H1 (cell line): ENCODE results near the gene SP1. TPM values are rescaled to one million over a fixed set of nuclear protein-coding genes. Genes with fewer than 3 reads are reported as not detected.

Experiments
- CTCF ChIA-PET: fragments of 300-600 bp; sonication (Branson Sonifier 250); formaldehyde crosslinking; loops from one replicate; lab custom pipeline; 2021; ENCODE audit not compliant: partially characterized antibody; lab: Charles Lee
- POLR2A ChIA-PET: fragments of 300-600 bp; sonication (Branson Sonifier 250); formaldehyde crosslinking; loops from one replicate; lab custom pipeline; 2021; ENCODE audit warnings: inconsistent platforms; ENCODE audit not compliant: partially characterized antibody; lab: Charles Lee
- DNase-seq, 2 experiments: peaks; one replicate each; pipeline versions ENCODE4 v3.0.0 to v3.0.0-alpha.2; 2010 to 2022; ENCODE audit warnings: low spot score in 2 of 2, low read depth in 1 of 2, mixed read lengths in 1 of 2
- FAIRE-seq: peaks from 2 replicates; lab custom pipeline; 2011; peaks lifted over from hg19 to GRCh38; lab: Jason Lieb, UNC
- H2AFZ ChIP-seq: 2 replicates; pipeline ENCODE4 v1.8.1; 2012; ENCODE audit warnings: low read length, inconsistent platforms
- H2AK5ac ChIP-seq: 2 replicates; pipeline ENCODE4 v1.6.1; 2013; ENCODE audit warnings: low read depth, low read length
- H2BK120ac ChIP-seq: replicated peaks from 2 replicates; pipeline ENCODE3; 2013; ENCODE audit warnings: low read depth, low read length, inconsistent platforms
- H2BK12ac ChIP-seq: 2 replicates; pipeline ENCODE4 v1.6.1; 2013; ENCODE audit warnings: low read depth, low read length
- H2BK15ac ChIP-seq: 2 replicates; pipeline ENCODE4 v1.6.1; 2013; ENCODE audit warnings: low read length
- H2BK20ac ChIP-seq: 2 replicates; pipeline ENCODE4 v1.6.1; 2013; ENCODE audit warnings: low read length
- H2BK5ac ChIP-seq: 2 replicates; pipeline ENCODE4 v1.6.1; 2013; ENCODE audit warnings: low read depth, low read length
- H3K14ac ChIP-seq: 2 replicates; pipeline ENCODE4 v1.6.1; 2013; ENCODE audit warnings: inconsistent platforms; ENCODE audit not compliant: insufficient read length
- H3K18ac ChIP-seq: 2 replicates; pipeline ENCODE4 v1.6.1; 2013; ENCODE audit warnings: low read length; ENCODE audit errors: extremely low read depth
- H3K23ac ChIP-seq: 2 replicates; pipeline ENCODE4 v1.6.1; 2013; ENCODE audit warnings: inconsistent platforms; ENCODE audit not compliant: insufficient read length
- H3K23me2 ChIP-seq: 2 replicates; pipeline ENCODE4 v1.6.1; 2013; ENCODE audit warnings: low read depth, low read length
- H3K27ac ChIP-seq: 2 replicates; pipeline ENCODE4 v1.6.1; 2011; ENCODE audit warnings: low read depth, low read length, inconsistent platforms
- H3K27me3 ChIP-seq, 4 experiments: replicated peaks in 1 of 4; 1 replicate in 1 of 4; 2 replicates in 3 of 4; pipeline versions ENCODE4 v1.6.1 to v1.8.1; 2011 to 2013; ENCODE audit warnings: low read length in 3 of 4, mild to moderate bottlenecking in 3 of 4, inconsistent platforms in 2 of 4, mixed read lengths in 2 of 4, moderate library complexity in 1 of 4; ENCODE audit not compliant: control insufficient read depth in 3 of 4, insufficient read depth in 3 of 4; ENCODE audit errors: extremely low read depth in 1 of 4
- H3K36me3 ChIP-seq, 4 experiments: 2 replicates each; pipeline versions ENCODE4 v1.6.1 to v1.8.1; 2011 to 2013; ENCODE audit warnings: mild to moderate bottlenecking in 4 of 4, low read length in 3 of 4, moderate library complexity in 2 of 4, control low read depth in 1 of 4, inconsistent platforms in 1 of 4; ENCODE audit not compliant: insufficient read depth in 4 of 4, control insufficient read depth in 2 of 4
- H3K4ac ChIP-seq: replicated peaks from 2 replicates; pipeline ENCODE3; 2013; ENCODE audit warnings: low read length, low read depth, mixed read lengths, inconsistent platforms; ENCODE audit not compliant: insufficient read length
- H3K4me1 ChIP-seq, 4 experiments: replicated peaks in 1 of 4; 1 replicate in 1 of 4; 2 replicates in 3 of 4; pipeline versions ENCODE4 v1.6.1 to v1.8.1; 2011 to 2013; ENCODE audit warnings: low read length in 3 of 4, inconsistent platforms in 2 of 4, mixed read lengths in 1 of 4; ENCODE audit not compliant: insufficient read depth in 4 of 4, control insufficient read depth in 3 of 4
- H3K4me2 ChIP-seq, 2 experiments: 2 replicates each; pipeline versions ENCODE4 v1.6.1 to v1.8.1; 2011 to 2013; ENCODE audit warnings: low read depth in 2 of 2, low read length in 2 of 2, control low read depth in 1 of 2, inconsistent platforms in 1 of 2, mild to moderate bottlenecking in 1 of 2; ENCODE audit not compliant: insufficient read depth in 1 of 2
- H3K4me3 ChIP-seq, 4 experiments: fragments of 200-600, 300-600 bp in 1 of 4; sonication (generic), shearing (Covaris generic), sonication (Bioruptor Twin) in 1 of 4; 2 replicates each; pipeline versions ENCODE4 v1.5.1 to v1.8.1; 2011 to 2016; ENCODE audit warnings: low read length in 4 of 4, low read depth in 3 of 4, control low read depth in 2 of 4, inconsistent platforms in 2 of 4, mild to moderate bottlenecking in 2 of 4, mixed read lengths in 1 of 4, moderate library complexity in 1 of 4; ENCODE audit not compliant: insufficient read depth in 2 of 4; ENCODE audit errors: extremely low read depth in 1 of 4
- H3K56ac ChIP-seq: replicated peaks from 2 replicates; pipeline ENCODE3; 2013; ENCODE audit warnings: low read depth, mild to moderate bottlenecking, mixed read lengths, low read length, inconsistent platforms; ENCODE audit not compliant: insufficient read length
- H3K79me1 ChIP-seq: 2 replicates; pipeline ENCODE4 v1.6.1; 2013; ENCODE audit warnings: low read depth, low read length, control low read depth
- H3K79me2 ChIP-seq, 2 experiments: 2 replicates each; pipeline versions ENCODE4 v1.6.1 to v1.8.1; 2012 to 2013; ENCODE audit warnings: low read length in 2 of 2, mild to moderate bottlenecking in 2 of 2, inconsistent platforms in 1 of 2; ENCODE audit not compliant: insufficient read depth in 2 of 2, control insufficient read depth in 1 of 2
- H3K9ac ChIP-seq, 4 experiments: replicated peaks in 1 of 4; 1 replicate in 1 of 4; 2 replicates in 3 of 4; pipeline versions ENCODE4 v1.6.1 to v1.8.1; 2011 to 2013; ENCODE audit warnings: low read depth in 3 of 4, low read length in 3 of 4, control low read depth in 2 of 4, mild to moderate bottlenecking in 2 of 4, moderate library complexity in 2 of 4, inconsistent platforms in 1 of 4; ENCODE audit errors: extremely low read depth in 1 of 4
- H3K9me3 ChIP-seq, 2 experiments: 2 replicates each; pipeline versions ENCODE4 v1.6.1 to v1.8.1; 2012 to 2013; ENCODE audit warnings: mild to moderate bottlenecking in 2 of 2, moderate library complexity in 2 of 2, control low read depth in 1 of 2, inconsistent platforms in 1 of 2, low read depth in 1 of 2, low read length in 1 of 2, mixed read lengths in 1 of 2; ENCODE audit not compliant: insufficient read depth in 2 of 2
- H4K20me1 ChIP-seq, 2 experiments: replicated peaks in 1 of 2; 2 replicates each; pipeline versions ENCODE3 to v1.8.1; 2011 to 2013; ENCODE audit warnings: inconsistent platforms in 2 of 2, low read length in 2 of 2, mild to moderate bottlenecking in 1 of 2; ENCODE audit not compliant: insufficient read depth in 2 of 2, control insufficient read depth in 1 of 2
- H4K5ac ChIP-seq: 2 replicates; pipeline ENCODE4 v1.6.1; 2013; ENCODE audit warnings: low read length, low read depth, mixed read lengths, inconsistent platforms; ENCODE audit not compliant: insufficient read length
- H4K8ac ChIP-seq: 2 replicates; pipeline ENCODE4 v1.8.0; 2013; ENCODE audit warnings: mild to moderate bottlenecking, moderate library complexity, low read length, inconsistent platforms; ENCODE audit not compliant: insufficient read depth; ENCODE audit errors: extremely low read depth
- H4K91ac ChIP-seq: replicated peaks from 2 replicates; pipeline ENCODE3; 2013; ENCODE audit warnings: low read length, mixed read lengths, inconsistent platforms; ENCODE audit not compliant: insufficient read length
- BCL11A ChIP-seq, 2 experiments: IDR thresholded peaks; one replicate each; pipeline ENCODE4 v1.6.1; 2011; ENCODE audit warnings: low read depth in 2 of 2, low read length in 2 of 2, mild to moderate bottlenecking in 2 of 2
- BRCA1 ChIP-seq: IDR thresholded peaks from 2 replicates; pipeline ENCODE4 v1.6.1; 2012; ENCODE audit warnings: low read depth, low read length, improper control_type of control experiment
- CEBPB ChIP-seq: IDR thresholded peaks from 2 replicates; pipeline ENCODE4 v1.6.1; 2012; ENCODE audit warnings: low read depth, low read length
- CHD1 ChIP-seq: IDR thresholded peaks from 2 replicates; pipeline ENCODE4 v1.6.1; 2012; ENCODE audit warnings: low read depth, low read length, improper control_type of control experiment
- CHD2 ChIP-seq: IDR thresholded peaks from 2 replicates; pipeline ENCODE4 v1.6.1; 2012; ENCODE audit warnings: low read length, improper control_type of control experiment
- EP300 ChIP-seq, 2 experiments: IDR thresholded peaks; 1 replicate in 1 of 2; 2 replicates in 1 of 2; pipeline ENCODE4 v1.6.1; 2011 to 2012; ENCODE audit warnings: low read depth in 2 of 2, low read length in 2 of 2, mild to moderate bottlenecking in 2 of 2, borderline replicate concordance in 1 of 2, inconsistent platforms in 1 of 2, moderate library complexity in 1 of 2
- GABPA ChIP-seq: IDR thresholded peaks from 2 replicates; pipeline ENCODE4 v1.6.1; 2011; ENCODE audit warnings: mild to moderate bottlenecking, low read length, moderate library complexity, borderline replicate concordance; ENCODE audit not compliant: insufficient read depth
- HDAC2 ChIP-seq, 2 experiments: fragments of 300-600 bp in 1 of 2; sonication (generic) in 1 of 2; IDR thresholded peaks; 2 replicates each; pipeline ENCODE4 v1.6.1; 2011 to 2012; ENCODE audit warnings: low read depth in 2 of 2, low read length in 2 of 2, mild to moderate bottlenecking in 2 of 2, moderate library complexity in 2 of 2, borderline replicate concordance in 1 of 2, inconsistent platforms in 1 of 2
- PHF8 ChIP-seq: fragments of 200-600 bp; sonication (generic); conservative IDR thresholded peaks from 2 replicates; pipeline ENCODE4 v1.7.1; 2012; ENCODE audit warnings: low read depth, mild to moderate bottlenecking, inconsistent platforms, low read length, moderate library complexity
- POLR2A ChIP-seq, 2 experiments: IDR thresholded peaks; 1 replicate in 1 of 2; 2 replicates in 1 of 2; pipeline ENCODE4 v1.6.1; 2011; ENCODE audit warnings: low read depth in 2 of 2, low read length in 2 of 2, mild to moderate bottlenecking in 2 of 2; ENCODE audit errors: control extremely low read depth in 1 of 2
- RXRA ChIP-seq: IDR thresholded peaks from 2 replicates; pipeline ENCODE4 v1.6.1; 2011; ENCODE audit warnings: low read depth, mild to moderate bottlenecking, low read length, moderate library complexity; ENCODE audit not compliant: insufficient read depth
- SIRT6 ChIP-seq: IDR thresholded peaks from one replicate; pipeline ENCODE4 v1.7.1; 2012; ENCODE audit warnings: low read length, inconsistent platforms
- SIX5 ChIP-seq: IDR thresholded peaks from 2 replicates; pipeline ENCODE4 v1.6.1; 2011; ENCODE audit warnings: mild to moderate bottlenecking, low read depth, low read length
- TEAD4 ChIP-seq: IDR thresholded peaks from 2 replicates; pipeline ENCODE4 v1.6.1; 2012; ENCODE audit warnings: low read depth, low read length, inconsistent platforms, mixed read lengths
- WGBS, 2 experiments: shearing (Covaris generic) in 1 of 2; methylation state at CpG; one replicate each; pipeline versions ENCODE4 v1.1.6 to v1.1.7; 2013 to 2015; ENCODE audit warnings: low lambda C conversion rate in 2 of 2, mixed read lengths in 2 of 2, inconsistent platforms in 1 of 2, low coverage in 1 of 2, missing lambda C conversion rate in 1 of 2; ENCODE audit not compliant: insufficient replicate concordance in 2 of 2, insufficient coverage in 1 of 2, insufficient read length in 1 of 2; ENCODE audit errors: extremely low coverage in 1 of 2, missing lambda C conversion rate in 1 of 2; 5-methylcytosine and 5-hydroxymethylcytosine counted together
- polyA plus RNA-seq, 7 experiments: library from polyadenylated mRNA; depleted of rRNA in 3 of 7; stranded (reverse) in 5 of 7; unstranded in 2 of 7; fragments of >200 nt in 5 of 7; fragments of 200-250 nt in 2 of 7; gene quantifications; 1 replicate in 5 of 7; 2 replicates in 1 of 7; 4 replicates in 1 of 7; pipeline versions ENCODE4 v1.2.1 to v1.2.3, GENCODE V29; 2011 to 2013; ENCODE audit warnings: missing spikeins in 2 of 7, mixed read lengths in 2 of 7
- total RNA-seq: library from RNA; stranded (reverse); fragmentation: NEBNext Ultra II Directional; extraction: Animal tissue kit (Norgen Biotek cat#: 25700); gene quantifications from 2 replicates; pipeline ENCODE4 v1.2.1, GENCODE V29; 2021

The SP1 gene
- total and polyA plus RNA-seq, 2 of the 8 experiments (the other 6 are each of a cell fraction or from before 2014, with no cell fraction given): 50.7 to 75.2 TPM

DNA sequence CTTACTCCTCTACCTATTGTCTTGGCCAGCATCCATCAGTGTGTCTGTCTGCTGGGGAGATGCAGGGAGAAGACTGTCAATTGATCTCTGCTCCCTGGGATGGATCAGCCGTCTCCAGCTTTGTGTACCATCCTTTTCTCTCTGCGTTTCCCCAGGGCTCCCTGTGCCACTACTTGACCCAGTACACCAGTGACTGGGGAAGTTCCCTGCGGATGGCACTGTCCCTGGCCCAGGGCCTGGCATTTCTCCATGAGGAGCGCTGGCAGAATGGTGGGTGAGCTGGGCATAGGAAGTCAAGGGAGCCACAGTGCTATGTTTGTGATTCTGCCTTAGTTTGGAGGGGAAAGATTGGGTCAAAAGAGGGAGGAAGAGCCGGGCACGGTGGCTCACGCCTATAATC lies 48.8 kb downstream of the SP1 start:
- FAIRE-seq: no peak
- no peak overlapping the region for H3K9ac ChIP-seq

More for the DNA sequence above, 48.8 kb downstream of the SP1 start:
- H3K27ac ChIP-seq: no peak overlapping the region
- no peak overlapping the region for H3K4me2 ChIP-seq
- H3K4me1 ChIP-seq: no peaks in the 10 kb centered on the region
- no peak overlapping the region for H2BK20ac ChIP-seq
- no peak overlapping the region for H4K91ac ChIP-seq
- H3K9me3 ChIP-seq: no peaks in the 10 kb centered on the region
- no peaks in the 10 kb centered on the region for H3K79me1 ChIP-seq
- CTCF ChIA-PET: interaction anchor here (0.6 to 4.9 kb wide), 7 partner anchors 19 to 114 kb away, joined by 3 to 35 read pairs (median 3); no protein-coding TSS in a partner anchor
- H3K56ac ChIP-seq: no peak overlapping the region
- no peak for TF ChIP-seq CHD1
- no peak for TF ChIP-seq RXRA
- TF ChIP-seq GABPA: no peak
- TF ChIP-seq BRCA1: no peak
- TF ChIP-seq BCL11A (IDR thresholded peaks at IDR 0.05; ENCODE audit: low read depth in 2 of 2, low read length in 2 of 2): no peak
- TF ChIP-seq TEAD4: no peak
- no peak for TF ChIP-seq HDAC2 (IDR thresholded peaks at IDR 0.05; ENCODE audit: borderline replicate concordance in 1 of 2, low read depth in 2 of 2, low read length in 2 of 2)
- no peak for TF ChIP-seq SIX5
- TF ChIP-seq PHF8: no peak
- TF ChIP-seq EP300 (IDR thresholded peaks at IDR 0.05; ENCODE audit: borderline replicate concordance in 1 of 2, low read depth in 2 of 2, low read length in 2 of 2): no peak
- TF ChIP-seq CEBPB: no peak
- no peak for TF ChIP-seq POLR2A (IDR thresholded peaks at IDR 0.05; ENCODE audit: control extremely low read depth in 1 of 2, low read depth in 2 of 2, low read length in 2 of 2)
- no peak for TF ChIP-seq CHD2
- TF ChIP-seq SIRT6: no peak
- no peak overlapping the region for H2BK15ac ChIP-seq
- H3K14ac ChIP-seq: no peak overlapping the region
- H4K20me1 ChIP-seq: no peaks in the 10 kb centered on the region
- no peak overlapping the region for H2BK120ac ChIP-seq
- no peak overlapping the region for H4K5ac ChIP-seq
- H2AFZ ChIP-seq: no peak overlapping the region
- no peak overlapping the region for H2BK12ac ChIP-seq
- no peak overlapping the region for H3K4me3 ChIP-seq
- no peak overlapping the region for H4K8ac ChIP-seq
- WGBS, 2 experiments: 93% methylated on average over 7 of the region's 7 CpGs; no CpG with 5 or more reads in 1 of the 2 experiments
- POLR2A ChIA-PET: interaction anchor here (1.0 to 2.0 kb wide), 6 partner anchors 27 to 411 kb away, joined by 3 to 11 read pairs (median 4); no protein-coding TSS in a partner anchor
- no peaks in the 10 kb centered on the region for H3K23me2 ChIP-seq
- H3K23ac ChIP-seq: no peak overlapping the region
- H3K4ac ChIP-seq: no peak overlapping the region
- no peaks in the 10 kb centered on the region for H3K36me3 ChIP-seq
- H2AK5ac ChIP-seq: no peak overlapping the region
- no peaks in the 10 kb centered on the region for H3K27me3 ChIP-seq
- H2BK5ac ChIP-seq: no peak overlapping the region
- DNase-seq: no peak
- no peaks in the 10 kb centered on the region for H3K79me2 ChIP-seq
- no peak overlapping the region for H3K18ac ChIP-seq
